GM12801 (cell line): ENCODE data around the gene USP9Y.

Source experiments
- TF ChIP-seq, protein P1 (sequence below): IDR thresholded peaks from one replicate; pipeline ENCODE4 v1.5.1; 2011; ENCODE audit warnings: control low read depth; ENCODE audit not compliant: insufficient read length; ENCODE audit errors: extremely low read depth

Gene USP9Y

GRCh38 chrY:12846793-12847192 lies 145.8 kb downstream of the USP9Y start:
- TF ChIP-seq, protein P1, sequence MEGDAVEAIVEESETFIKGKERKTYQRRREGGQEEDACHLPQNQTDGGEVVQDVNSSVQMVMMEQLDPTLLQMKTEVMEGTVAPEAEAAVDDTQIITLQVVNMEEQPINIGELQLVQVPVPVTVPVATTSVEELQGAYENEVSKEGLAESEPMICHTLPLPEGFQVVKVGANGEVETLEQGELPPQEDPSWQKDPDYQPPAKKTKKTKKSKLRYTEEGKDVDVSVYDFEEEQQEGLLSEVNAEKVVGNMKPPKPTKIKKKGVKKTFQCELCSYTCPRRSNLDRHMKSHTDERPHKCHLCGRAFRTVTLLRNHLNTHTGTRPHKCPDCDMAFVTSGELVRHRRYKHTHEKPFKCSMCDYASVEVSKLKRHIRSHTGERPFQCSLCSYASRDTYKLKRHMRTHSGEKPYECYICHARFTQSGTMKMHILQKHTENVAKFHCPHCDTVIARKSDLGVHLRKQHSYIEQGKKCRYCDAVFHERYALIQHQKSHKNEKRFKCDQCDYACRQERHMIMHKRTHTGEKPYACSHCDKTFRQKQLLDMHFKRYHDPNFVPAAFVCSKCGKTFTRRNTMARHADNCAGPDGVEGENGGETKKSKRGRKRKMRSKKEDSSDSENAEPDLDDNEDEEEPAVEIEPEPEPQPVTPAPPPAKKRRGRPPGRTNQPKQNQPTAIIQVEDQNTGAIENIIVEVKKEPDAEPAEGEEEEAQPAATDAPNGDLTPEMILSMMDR: no peak

DNA sequence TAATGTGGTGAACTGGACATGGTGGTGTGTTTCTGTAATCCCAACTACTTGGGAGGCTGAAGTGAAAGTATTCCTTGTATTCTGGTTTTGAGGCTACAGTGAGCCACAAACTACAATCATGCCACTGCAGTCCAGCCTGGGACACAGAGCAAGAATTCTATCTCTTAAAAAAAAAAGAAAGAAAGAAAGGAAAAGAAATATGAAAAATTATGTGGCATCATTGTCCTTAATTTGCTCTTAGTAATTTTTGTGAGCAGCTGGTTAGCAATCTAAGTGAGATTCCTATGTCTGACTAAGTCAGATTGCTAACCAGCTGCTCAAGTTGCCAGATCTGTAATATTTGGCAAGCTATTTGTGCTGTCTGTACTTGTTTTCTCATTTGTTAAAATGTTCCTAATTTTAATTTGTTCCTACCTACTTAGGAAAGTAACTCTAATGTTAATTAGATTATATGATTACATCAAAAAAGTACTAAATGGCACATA lies 154.8 kb downstream of the USP9Y start:
- TF ChIP-seq, protein P1: no peak

GRCh38 chrY:12867960-12868359 lies 166.9 kb downstream of the USP9Y start:
- TF ChIP-seq, protein P1: no peak

- TF ChIP-seq, protein P1: no peak
Observed at GRCh38 chrY:12896973-12897372, 195.9 kb downstream of the USP9Y start.

DNA sequence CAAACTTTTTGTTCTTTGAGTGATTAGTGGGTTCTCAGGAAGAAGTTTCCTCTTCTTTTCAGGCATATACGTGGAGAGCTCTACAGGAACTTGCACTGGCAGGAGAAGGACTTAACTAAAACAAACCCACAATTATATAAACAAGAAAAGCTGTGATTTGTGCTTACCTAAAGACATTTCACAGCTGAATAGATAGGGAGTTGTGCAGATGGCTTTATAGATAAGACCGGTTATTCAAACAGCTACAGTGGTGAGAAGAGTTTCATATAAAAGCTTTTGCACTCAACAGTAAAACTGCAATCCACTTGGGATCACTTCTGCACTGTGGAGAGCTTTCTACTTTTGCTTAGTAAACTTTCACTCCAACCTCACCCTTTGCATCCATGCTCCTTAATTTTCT lies 197.6 kb downstream of the USP9Y start:
- TF ChIP-seq, protein P1: no peak

GRCh38 chrY:12904618-12905516 lies 203.8 kb downstream of the USP9Y start, which contains the start of gene DDX3Y:
DDX3Y (plus strand) TSS chrY:12904868; CDS start chrY:12904937, 69 bp downstream.
- TF ChIP-seq, protein P1: no peak

DNA sequence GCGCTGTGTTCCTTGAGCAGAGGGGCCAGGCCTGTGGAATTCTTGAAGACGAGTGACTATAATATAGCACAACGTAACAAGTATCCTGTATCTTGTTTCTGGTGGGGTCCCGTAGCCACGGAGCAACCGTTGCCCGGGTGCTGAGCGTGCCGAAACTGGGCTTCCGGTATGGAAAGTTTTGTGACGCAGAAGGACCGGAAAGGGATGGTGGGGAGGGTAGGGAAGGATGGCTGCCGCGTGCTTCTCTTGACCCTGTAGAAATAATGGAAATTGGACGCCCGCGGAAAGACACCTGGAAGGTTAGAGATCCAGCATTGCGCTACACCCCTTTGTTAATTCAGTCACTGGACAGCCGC lies 204.5 kb downstream of the USP9Y start:
- TF ChIP-seq, protein P1: no peak
